ENCODE measurements around the gene ZBBX. TPM values are rescaled to one million over a fixed set of nuclear protein-coding genes. Genes with fewer than 3 reads are reported as not detected.
A peak's percentile ranks its signal among the peaks of the same experiment; 100 is the strongest.

Gene ZBBX
- total and polyA plus RNA-seq, 3 donors from 2014 or later = 23.2 to 45.2 (median 44.7) TPM

GRCh38 chr3:167350245-167350862, 29.7 kb downstream of the ZBBX start:
- no peak for DNase-seq
- Histone ChIP-seq H3K9me3 (no peaks in the 10 kb centered on the region), H3K27ac (no peak overlapping the region), H3K4me1 (no peaks in the 10 kb centered on the region), H3K4me3 (no peak overlapping the region), H3K27me3 (no peaks in the 10 kb centered on the region), H3K36me3 (ENCODE audit: low read depth, missing control alignments) (no peaks in the 10 kb centered on the region)
- intact Hi-C loops (cut with DNase I; ENCODE audit: low total_unique reads) = no loop called here
- WGBS, 2 donors = 33 to 50% methylated on average over 2 of the region's 2 CpGs
- TF ChIP-seq POLR2A (IDR thresholded peaks at IDR 0.05) (no peak), CTCF (IDR thresholded peaks at IDR 0.05) (peak in 1 of 3 experiments; percentile 19)

- no peak for DNase-seq
- intact Hi-C loops (cut with DNase I; ENCODE audit: low total_unique reads) = no loop called here
- H3K27me3 ChIP-seq = no peaks in the 10 kb centered on the region
- H3K36me3 ChIP-seq (ENCODE audit: low read depth, missing control alignments) = no peaks in the 10 kb centered on the region
- no peak overlapping the region for H3K27ac ChIP-seq
- WGBS, 2 donors = 78 to 90% methylated on average over 1 of the region's 1 CpG
- no peaks in the 10 kb centered on the region for H3K9me3 ChIP-seq
- no peak for TF ChIP-seq CTCF (IDR thresholded peaks at IDR 0.05)
- TF ChIP-seq POLR2A (IDR thresholded peaks at IDR 0.05) = no peak
- no peak overlapping the region for H3K4me3 ChIP-seq
- H3K4me1 ChIP-seq = no peaks in the 10 kb centered on the region
These were observed 33.9 kb downstream of the ZBBX start for GRCh38 chr3:167346171-167346570.

- H3K27ac ChIP-seq = no peak overlapping the region
These were observed 48.9 kb downstream of the ZBBX start for GRCh38 chr3:167330993-167331785.

GRCh38 chr3:167323572-167323971, 56.5 kb downstream of the ZBBX start:
- no peaks in the 10 kb centered on the region for H3K9me3 ChIP-seq
- intact Hi-C loops (cut with DNase I; ENCODE audit: low total_unique reads) = no loop called here
- H3K27ac ChIP-seq = no peak overlapping the region
- H3K4me3 ChIP-seq = no peak overlapping the region
- DNase-seq = no peak
- no peaks in the 10 kb centered on the region for H3K4me1 ChIP-seq
- TF ChIP-seq POLR2A (IDR thresholded peaks at IDR 0.05) = no peak
- TF ChIP-seq CTCF (IDR thresholded peaks at IDR 0.05) = no peak
- H3K36me3 ChIP-seq (ENCODE audit: low read depth, missing control alignments) = no peaks in the 10 kb centered on the region
- WGBS, 2 donors = 64 to 80% methylated on average over 2 of the region's 2 CpGs
- H3K27me3 ChIP-seq = no peaks in the 10 kb centered on the region

More at GRCh38 chr3:167330993-167331785, 48.9 kb downstream of the ZBBX start:
- intact Hi-C loops (cut with DNase I; ENCODE audit: low total_unique reads) = no loop called here
- 76 to 77% methylated on average over 5 of the region's 5 CpGs for WGBS, 2 donors
- no peaks in the 10 kb centered on the region for H3K9me3 ChIP-seq
- H3K36me3 ChIP-seq (ENCODE audit: low read depth, missing control alignments) = no peaks in the 10 kb centered on the region
- TF ChIP-seq CTCF (IDR thresholded peaks at IDR 0.05) (no peak), POLR2A (IDR thresholded peaks at IDR 0.05) (no peak)
- DNase-seq = no peak
- H3K4me1 ChIP-seq = no peaks in the 10 kb centered on the region
- H3K27me3 ChIP-seq = no peaks in the 10 kb centered on the region
- H3K4me3 ChIP-seq = no peak overlapping the region

All from testis (tissue), 3 donors.